Occipital lobe (tissue), 2 donors: ENCODE results near the gene IER3IP1. TPM values are rescaled to one million over a fixed set of nuclear protein-coding genes. Genes with fewer than 3 reads are reported as not detected.
A peak's percentile ranks its signal among the peaks of the same experiment; 100 is the strongest.
"Not testable (repeated sequence)": the region's sequence is repeated elsewhere in the genome, so short reads cannot be mapped to it uniquely, and the experiment has no call there.

Experiments
- DNase-seq: peaks from one replicate; lab custom pipeline; 2025; lab: John Stamatoyannopoulos, UW
- total RNA-seq: library from RNA; depleted of rRNA; stranded (reverse); fragments of >200 nt; gene quantifications from one replicate; pipeline ENCODE4 v1.2.3, GENCODE V29; 2014

The IER3IP1 gene
- total RNA-seq, 1 donor from 2014 or later = 22.1 TPM

GRCh38 chr18:47160256-47160655, 15.9 kb downstream of the IER3IP1 start:
- no peak for DNase-seq

GRCh38 chr18:47158404-47158803, 17.8 kb downstream of the IER3IP1 start:
- DNase-seq = not testable (repeated sequence)

GRCh38 chr18:47151439-47151838, 24.7 kb downstream of the IER3IP1 start:
- DNase-seq = no peak

GRCh38 chr18:47150824-47151366, 25.3 kb downstream of the IER3IP1 start:
- DNase-seq = no peak

- peak; percentile 85 for DNase-seq
Observed at GRCh38 chr18:47150029-47150823, 25.9 kb downstream of the IER3IP1 start, which contains the start of gene HDHD2. HDHD2 (minus strand) TSS chr18:47150500; CDS start chr18:47136439, 14,061 bp downstream.

GRCh38 chr18:47149457-47150028, 26.6 kb downstream of the IER3IP1 start:
- no peak for DNase-seq

- DNase-seq = no peak
Observed at GRCh38 chr18:47146206-47146605, 30.0 kb downstream of the IER3IP1 start.

GRCh38 chr18:47143899-47144485, 32.2 kb downstream of the IER3IP1 start:
- DNase-seq = no peak

GRCh38 chr18:47143153-47143552, 33.0 kb downstream of the IER3IP1 start:
- no peak for DNase-seq

- DNase-seq = no peak
Observed at GRCh38 chr18:47141289-47141688, 34.9 kb downstream of the IER3IP1 start.

- DNase-seq = no peak
Observed at GRCh38 chr18:47121146-47121545, 55.0 kb downstream of the IER3IP1 start.

- no peak for DNase-seq
Observed at GRCh38 chr18:47120428-47120827, 55.7 kb downstream of the IER3IP1 start.

GRCh38 chr18:47118981-47119380, 57.2 kb downstream of the IER3IP1 start:
- no peak for DNase-seq

- DNase-seq = no peak
Observed at GRCh38 chr18:47115205-47115604, 61.0 kb downstream of the IER3IP1 start.

- DNase-seq = no peak
Observed at GRCh38 chr18:47113796-47114540, 62.2 kb downstream of the IER3IP1 start.

GRCh38 chr18:47110492-47111274, 65.5 kb downstream of the IER3IP1 start:
- no peak for DNase-seq

GRCh38 chr18:47109720-47110119, 66.4 kb downstream of the IER3IP1 start:
- DNase-seq = no peak

- DNase-seq = no peak
Observed at GRCh38 chr18:47108998-47109405, 67.2 kb downstream of the IER3IP1 start.

GRCh38 chr18:47108373-47108772, 67.8 kb downstream of the IER3IP1 start:
- DNase-seq = no peak
